Sigmoid colon (tissue), 4 donors: ENCODE measurements around the gene SORT1.

Experiments used
- CTCF ChIP-seq, 4 experiments: fragments of 450-650 bp in 3 of 4; fragments of 200-600 bp in 1 of 4; IDR thresholded peaks; one replicate each; pipeline ENCODE4 v1.5.1; 2016 to 2019; ENCODE audit warnings: antibody characterized with exemption in 4 of 4, mild to moderate bottlenecking in 3 of 4, moderate library complexity in 2 of 4
- EP300 ChIP-seq, 4 donors: sonication (generic); formaldehyde crosslinking; IDR thresholded peaks; one replicate each; pipeline ENCODE4 v1.6.1; 2017; ENCODE audit warnings: antibody characterized with exemption in 4 of 4

GRCh38 chr1:109301874-109302273 lies 95.8 kb downstream of the SORT1 start:
- TF ChIP-seq CTCF (IDR thresholded peaks at IDR 0.05) (peak in 1 of 4 experiments; percentile 6), EP300 (IDR thresholded peaks at IDR 0.05) (no peak)
